ENCODE data around the gene ENOX1.

- TF ChIP-seq CTCF (optimal IDR thresholded peaks at IDR 0.05 in 1 of 3, IDR thresholded peaks at IDR 0.05 in 1 of 3, conservative IDR thresholded peaks at IDR 0.05 in 1 of 3; ENCODE audit: extremely low read depth in 1 of 3, insufficient read depth in 2 of 3, low read length in 3 of 3) = no peak
- no peak for TF ChIP-seq EZH2 (IDR thresholded peaks at IDR 0.05; ENCODE audit: low read length)
Observed at GRCh38 chr13:43171489-43171888, 615.3 kb downstream of the ENOX1 start.

Measured in keratinocyte (primary cell).